SKM-1 treated with dmso at 0.1 percent for 144 hours (cell line): Measurements from ENCODE around the gene PHACTR3.

ENCODE experiments used
- DNase-seq: peaks from one replicate; lab custom pipeline; 2025; ENCODE audit not compliant: unreplicated experiment; lab: John Stamatoyannopoulos, UW

PHACTR3 gene

DNA sequence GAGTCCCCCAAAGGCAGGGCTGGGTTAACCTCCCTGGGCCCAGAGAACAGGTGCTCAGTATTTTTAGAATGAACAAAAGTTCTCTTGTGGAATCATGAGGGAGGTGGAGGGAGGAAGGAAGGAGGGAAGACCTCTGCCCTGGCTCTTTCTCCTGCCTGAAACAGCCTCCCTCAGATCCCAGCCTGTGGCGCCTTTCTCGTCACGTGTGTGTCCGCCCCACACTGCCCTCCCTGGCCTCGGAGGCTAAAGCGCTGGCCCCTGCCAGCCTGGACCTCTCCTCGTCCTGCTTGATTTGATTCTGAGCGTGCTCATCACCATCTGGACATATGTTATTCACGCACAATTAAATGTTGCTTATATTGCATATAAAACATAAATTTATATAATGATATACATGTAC, 40.9 kb downstream of the PHACTR3 start:
- no peak for DNase-seq

DNA sequence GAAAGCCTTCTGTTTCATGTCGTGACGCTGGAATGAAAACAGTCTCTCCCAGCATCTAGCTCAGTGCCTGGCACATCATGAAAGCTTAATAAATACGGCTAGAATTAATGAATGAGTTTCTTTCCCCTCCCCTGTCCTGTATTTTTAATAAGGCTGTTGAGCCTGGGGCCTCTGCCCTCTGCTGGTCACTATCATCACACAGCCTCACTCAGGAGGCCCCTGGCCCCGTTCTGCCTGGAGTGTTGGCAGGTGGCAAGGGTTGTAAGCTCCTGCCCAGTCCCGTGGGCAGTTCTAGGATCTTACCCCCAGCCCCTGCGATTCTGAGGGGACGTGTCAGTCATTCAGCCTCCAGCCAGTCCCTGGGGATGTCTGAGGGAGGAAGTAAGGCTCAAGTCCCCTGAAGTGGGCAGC, 41.4 kb downstream of the PHACTR3 start:
- DNase-seq, result no peak

DNA sequence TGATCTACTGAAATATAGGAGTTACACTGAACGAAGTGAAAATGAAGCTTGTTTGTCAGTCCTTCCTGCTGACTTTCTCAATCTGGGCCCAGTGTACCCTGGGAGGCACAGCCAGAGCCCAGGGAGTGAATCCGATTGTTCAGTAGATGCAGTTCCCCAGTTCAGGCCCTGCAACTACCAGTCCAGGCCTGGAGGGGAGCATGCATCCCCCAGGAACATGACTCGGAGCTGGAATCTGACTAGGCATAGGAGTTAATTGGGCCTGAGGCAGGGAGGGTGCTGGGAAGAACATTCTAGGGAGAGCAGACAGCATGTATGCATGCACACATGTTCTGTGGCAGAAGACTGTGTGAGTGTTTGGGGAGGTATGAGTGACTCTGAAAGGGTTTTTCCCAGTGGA, 42.1 kb downstream of the PHACTR3 start:
- DNase-seq, result no peak

GRCh38 chr20:59647271-59647670, 42.9 kb downstream of the PHACTR3 start:
- DNase-seq, result no peak

DNA sequence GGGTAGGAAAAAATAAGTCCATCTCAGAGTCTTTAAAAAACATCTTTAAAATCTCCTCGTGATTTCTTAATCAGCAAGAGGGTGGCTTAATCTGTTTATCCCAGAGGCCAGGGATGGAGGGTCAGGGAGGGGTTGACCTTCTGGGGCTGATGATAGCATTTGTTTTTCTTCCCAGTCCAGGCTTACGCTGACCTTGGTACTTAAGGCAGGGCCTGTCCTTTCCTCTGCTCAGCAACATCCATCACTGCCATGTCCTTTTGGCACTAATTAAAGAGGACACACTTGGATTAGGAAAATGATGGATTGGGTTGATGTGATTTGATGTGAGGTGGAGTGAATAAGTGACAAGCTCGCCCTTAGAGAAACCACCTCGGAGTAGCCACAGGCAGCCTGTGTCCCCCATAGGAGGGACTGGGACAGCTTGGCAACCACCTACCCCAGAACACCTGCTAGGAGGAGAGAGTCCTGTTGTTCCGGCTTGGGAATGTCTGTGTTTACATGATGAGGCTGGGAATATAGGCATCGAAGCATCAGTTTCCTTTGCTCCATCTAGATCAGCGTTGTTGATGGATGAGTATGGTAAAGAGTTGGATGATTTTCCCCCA, 44.2 kb downstream of the PHACTR3 start:
- no peak for DNase-seq

DNA sequence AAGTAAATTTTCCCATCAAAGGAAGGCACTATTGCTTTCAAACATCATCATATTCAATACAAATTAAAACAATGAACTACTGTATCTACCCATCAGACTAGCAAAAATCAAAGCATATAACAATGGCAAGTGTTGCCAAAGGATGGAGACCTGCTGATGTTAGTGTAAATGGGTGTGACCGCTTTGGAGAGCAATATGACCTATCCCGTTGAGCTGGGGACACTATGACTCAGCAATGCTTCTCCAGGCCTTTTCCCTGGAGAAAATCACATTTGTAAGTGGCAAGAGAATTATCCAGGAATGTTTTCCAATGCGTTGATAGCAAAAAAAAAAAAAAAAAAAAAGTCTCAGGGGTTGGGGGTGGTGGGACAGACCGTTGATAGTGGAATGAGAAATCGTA, 46.1 kb downstream of the PHACTR3 start:
- no peak for DNase-seq

DNA sequence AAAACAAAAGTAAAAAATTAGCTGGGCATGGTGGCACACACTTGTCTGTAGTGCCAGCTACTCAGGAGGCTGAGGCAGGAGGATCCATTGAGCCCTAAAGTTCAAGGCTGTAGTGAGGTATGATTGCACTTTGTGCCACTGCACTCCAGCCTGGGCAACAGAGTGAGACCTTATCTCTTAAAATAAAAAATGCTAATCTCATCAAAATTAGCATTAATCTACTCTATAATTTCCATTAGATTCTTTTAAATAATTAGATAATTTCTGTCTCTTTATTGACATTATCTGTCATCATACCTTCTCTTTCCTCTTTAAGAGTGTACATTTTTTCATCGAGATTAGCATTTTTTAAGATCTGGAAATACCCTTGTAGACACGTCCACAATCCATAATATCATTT, 48.0 kb downstream of the PHACTR3 start:
- no peak for DNase-seq

DNA sequence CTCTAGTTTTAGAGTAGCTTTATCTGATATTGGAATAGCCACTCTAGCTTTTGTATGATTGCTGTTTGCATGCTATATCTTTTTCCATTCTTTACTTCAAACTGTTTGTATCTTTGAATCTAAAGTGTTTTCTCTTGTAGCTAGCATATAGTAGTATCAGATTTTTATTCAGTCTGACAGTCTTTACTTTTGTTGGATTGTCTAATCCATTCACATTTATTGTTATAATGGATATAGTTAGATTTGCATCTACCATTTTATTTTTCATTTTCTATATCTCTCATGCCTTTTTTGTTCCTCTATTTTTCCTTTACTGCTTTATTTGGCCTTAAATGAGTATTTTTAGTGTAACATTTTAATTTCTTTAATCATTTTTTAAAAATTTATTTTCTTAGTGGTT, 52.1 kb downstream of the PHACTR3 start:
- DNase-seq, result no peak

DNA sequence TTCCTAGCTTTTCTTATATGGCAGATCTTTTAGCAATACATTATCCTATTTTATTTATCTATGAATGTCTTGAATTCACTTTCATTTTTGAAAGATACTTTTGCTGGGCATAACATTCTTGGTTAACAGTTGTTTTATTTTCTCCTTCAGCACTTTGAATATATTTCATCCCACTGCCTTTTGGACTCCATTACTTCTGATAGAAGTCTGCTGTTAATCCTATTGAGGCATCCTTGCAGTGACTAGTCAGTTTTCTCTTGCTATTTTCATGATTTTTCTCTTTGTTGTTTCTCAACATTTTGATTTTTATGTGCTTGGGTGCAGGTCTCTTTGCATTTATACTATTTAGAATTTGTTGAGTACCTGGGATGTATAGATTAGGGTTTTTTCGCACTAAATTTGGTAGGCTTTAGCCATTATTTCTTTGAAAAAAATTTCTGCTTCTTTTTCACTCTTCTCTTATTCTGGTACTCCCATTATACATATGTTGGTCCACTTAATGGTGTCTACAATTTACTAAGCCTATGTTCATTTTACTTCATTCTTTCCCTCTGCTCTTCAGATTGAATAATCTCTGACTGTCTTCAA, 53.2 kb downstream of the PHACTR3 start:
- no peak for DNase-seq

GRCh38 chr20:59660471-59660870, 56.1 kb downstream of the PHACTR3 start:
- DNase-seq, result no peak

DNA sequence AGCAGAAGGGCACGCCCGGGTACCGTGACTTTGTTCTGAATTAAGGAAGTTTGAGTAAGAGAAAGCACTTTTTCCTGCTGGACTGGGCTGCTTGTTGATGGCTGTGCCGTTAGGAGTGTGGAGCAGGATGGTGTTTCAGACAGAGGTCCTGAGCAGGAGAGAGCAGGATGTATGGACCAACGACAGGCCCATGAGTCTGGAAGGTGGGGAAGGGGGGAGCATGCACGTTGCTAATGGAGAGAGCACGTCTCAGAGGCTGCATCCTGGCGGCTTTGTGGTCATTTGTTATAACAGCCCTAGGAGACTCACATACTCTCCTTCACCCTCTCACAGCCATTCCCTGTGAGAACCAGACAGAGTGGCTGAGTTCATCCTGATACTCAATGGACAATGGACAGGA, 56.8 kb downstream of the PHACTR3 start:
- DNase-seq, result no peak

- no peak for DNase-seq
These were observed 57.3 kb downstream of the PHACTR3 start for GRCh38 chr20:59661621-59662020.

DNA sequence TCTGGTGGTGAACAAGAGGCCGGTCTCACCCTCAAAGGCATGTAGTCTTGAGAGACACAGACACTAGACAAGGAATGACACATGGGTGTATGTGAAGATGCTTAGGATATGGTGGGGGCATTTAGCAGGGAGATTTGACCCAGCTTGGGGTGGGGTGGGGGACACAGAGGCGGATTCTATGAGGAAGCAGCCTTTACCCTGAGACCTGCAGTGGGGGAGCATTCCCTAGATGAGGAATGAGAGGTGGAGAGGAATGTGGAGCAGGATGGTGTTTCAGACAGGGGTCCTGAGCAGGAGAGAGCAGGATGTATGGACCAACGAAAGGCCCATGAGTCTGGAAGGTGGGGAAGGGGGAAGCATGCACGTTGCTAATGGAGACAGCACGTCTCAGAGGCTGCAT, 57.8 kb downstream of the PHACTR3 start:
- no peak for DNase-seq

DNA sequence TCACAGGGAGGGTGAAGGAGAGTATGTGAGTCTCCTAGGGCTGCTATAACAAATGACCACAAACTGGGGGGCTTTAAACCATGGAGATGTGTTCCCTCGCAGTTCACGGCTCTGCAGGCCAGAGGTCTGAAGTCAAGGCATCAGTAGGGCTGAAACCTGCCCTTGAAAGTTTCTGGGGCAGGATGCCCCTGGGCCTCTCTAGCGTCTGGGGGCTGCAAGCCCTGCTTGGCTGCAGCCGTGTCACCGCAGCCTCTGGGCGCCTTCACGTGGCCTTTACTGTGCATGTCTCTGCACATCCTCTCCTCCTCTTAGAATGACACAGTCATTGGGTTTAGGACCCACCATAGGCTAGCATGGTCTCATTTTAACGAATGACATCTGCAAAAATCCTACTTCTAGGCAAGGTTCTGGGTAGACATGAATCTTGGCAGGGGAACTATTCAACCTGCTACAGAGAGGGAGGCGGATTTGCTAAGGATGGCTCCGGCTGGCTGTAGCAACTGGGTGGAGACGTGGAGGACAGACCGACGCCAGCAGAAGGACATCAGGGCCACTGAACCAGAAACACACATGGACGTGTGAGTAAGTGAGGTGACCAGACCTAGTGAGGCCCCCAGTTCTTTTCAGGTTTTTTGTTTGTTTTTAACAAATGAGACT, 58.6 kb downstream of the PHACTR3 start:
- DNase-seq, result no peak

DNA sequence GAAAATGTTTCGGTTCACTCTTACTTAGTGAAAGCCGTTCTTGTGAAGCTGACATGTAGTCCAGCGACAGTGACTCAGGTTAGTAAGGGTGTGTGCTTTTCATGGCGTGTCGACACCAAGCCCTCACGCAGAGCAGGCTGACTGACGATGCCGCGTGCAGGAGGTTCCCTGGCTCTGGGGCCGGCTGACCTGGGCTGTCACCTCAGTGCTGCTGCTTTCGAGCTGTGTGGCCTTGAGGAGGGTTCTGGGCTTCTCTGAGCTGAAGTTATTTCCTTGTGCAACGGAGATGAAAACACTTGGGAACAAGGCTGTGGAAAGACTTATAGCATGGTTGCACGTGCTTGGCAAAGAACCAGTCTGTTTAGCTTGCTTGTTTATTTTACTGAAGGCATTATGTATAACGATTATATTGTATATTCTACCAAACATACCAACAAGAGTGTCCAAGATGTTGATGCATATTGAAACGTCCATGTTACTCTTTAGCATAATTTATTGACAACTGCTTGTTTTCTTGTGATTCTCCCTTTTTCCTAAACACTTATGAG, 59.2 kb downstream of the PHACTR3 start:
- DNase-seq, result no peak

GRCh38 chr20:59664421-59664941, 60.1 kb downstream of the PHACTR3 start:
- DNase-seq, result no peak

DNA sequence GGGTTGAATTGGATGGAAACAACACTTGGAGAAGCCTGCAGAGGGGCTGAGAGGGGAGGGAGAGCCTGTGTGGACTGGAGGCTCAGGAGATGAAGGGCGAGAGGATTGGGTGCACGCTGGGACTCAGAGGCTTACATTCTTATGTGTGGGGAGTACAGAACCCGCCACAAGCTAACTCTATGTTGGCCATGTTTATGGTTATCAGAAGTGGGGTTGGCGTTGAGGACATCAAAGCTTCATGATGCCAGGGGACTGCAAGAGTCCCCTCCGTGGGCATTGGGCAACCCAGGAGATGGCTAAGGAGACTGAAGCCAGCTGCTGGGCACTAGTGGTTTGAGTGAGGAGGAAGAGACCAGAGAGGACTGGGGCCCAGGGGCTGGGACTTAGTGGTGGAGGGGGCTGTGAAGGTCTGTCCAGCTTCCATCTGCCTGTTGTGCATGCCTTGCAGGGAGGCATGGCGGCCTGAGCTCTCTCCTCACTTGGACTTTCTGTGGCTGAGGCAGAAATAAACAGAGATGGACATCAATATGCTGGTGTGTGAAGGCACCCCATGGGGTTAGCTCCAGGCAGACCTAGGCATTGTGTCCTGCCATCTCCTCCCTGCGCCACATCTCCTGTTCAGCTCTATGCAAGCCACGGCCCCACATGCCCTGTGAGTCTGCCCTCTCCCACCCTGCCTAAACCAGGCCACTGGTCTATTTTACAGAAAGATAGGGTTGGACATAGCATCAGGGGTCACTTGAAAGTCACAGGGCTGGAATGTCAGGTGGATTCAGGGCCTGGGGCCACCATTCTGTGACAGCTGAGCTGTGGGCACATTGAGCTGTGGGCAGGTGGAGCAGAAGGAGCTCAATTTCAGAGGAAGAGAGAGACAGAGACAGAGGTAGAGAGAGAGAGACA, 61.6 kb downstream of the PHACTR3 start:
- no peak for DNase-seq

DNA sequence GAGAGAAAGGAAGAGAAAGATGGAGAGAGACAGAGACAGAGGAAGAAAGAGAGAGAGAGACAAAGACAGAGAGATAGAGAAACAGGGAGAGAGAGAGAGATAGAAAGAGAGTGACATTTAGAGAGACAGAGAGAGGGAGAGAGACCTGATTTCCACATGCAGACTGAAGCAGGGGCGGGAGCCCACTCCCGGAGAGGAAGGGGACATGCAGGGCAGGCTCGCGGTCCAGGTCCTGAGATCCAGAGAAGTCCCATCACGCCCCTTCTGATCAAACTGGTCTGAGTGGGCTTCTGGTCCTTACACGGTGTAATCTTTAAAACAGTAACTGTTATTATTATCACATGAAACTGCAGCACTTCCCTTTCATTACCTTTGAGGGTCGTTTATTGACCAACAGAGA, 62.2 kb downstream of the PHACTR3 start:
- DNase-seq, result no peak

DNA sequence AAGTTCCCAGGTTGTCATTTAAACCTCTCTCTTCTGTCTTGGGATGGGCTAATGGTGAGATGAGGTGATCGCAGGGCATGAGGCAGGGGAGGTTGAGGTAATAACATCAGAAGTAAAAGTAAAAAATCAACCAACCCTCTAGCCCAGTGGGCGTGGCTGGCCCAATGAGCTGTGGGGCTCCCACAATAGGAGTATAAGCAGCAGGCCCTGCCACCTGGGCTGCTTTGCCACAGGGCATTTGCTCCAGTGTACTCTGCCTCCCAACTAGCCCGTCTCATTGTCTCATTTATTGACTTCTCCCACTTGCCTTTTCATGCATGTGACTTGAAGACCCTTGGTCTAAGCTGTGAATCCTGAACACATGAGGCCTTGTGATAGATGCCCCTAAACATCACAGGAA, 62.8 kb downstream of the PHACTR3 start:
- no peak for DNase-seq

GRCh38 chr20:59667981-59668515, 63.7 kb downstream of the PHACTR3 start:
- DNase-seq, result no peak
